CD14-positive monocyte (primary cell): Measurements from ENCODE around the gene CTSH. TPM values are rescaled to one million over a fixed set of nuclear protein-coding genes. Genes with fewer than 3 reads are reported as not detected.

ENCODE experiments used
- DNase-seq, 3 donors: peaks; one replicate each; pipeline ENCODE4 v3.0.0-alpha.2; 2011 to 2022
- H2AFZ ChIP-seq: 2 replicates; pipeline ENCODE4 v1.6.0; 2012; ENCODE audit warnings: mild to moderate bottlenecking, low read depth, low read length, inconsistent platforms; ENCODE audit not compliant: insufficient read depth, poor library complexity, severe bottlenecking
- H3K27ac ChIP-seq, 2 donors: 1 replicate in 1 of 2; 2 replicates in 1 of 2; pipeline ENCODE4 v1.5.1; 2012 to 2013; ENCODE audit warnings: low read length in 2 of 2, control low read depth in 1 of 2, inconsistent platforms in 1 of 2, low read depth in 1 of 2, mild to moderate bottlenecking in 1 of 2
- H3K27me3 ChIP-seq, 2 donors: one replicate each; pipeline versions ENCODE4 v1.6.0 to v1.6.1; 2011 to 2013; ENCODE audit warnings: low read length in 2 of 2; ENCODE audit not compliant: control insufficient read depth in 2 of 2, insufficient read depth in 2 of 2
- H3K36me3 ChIP-seq, 2 donors: replicated peaks in 1 of 2; 1 replicate in 1 of 2; 2 replicates in 1 of 2; pipeline versions ENCODE4 v1.5.1 to v1.6.1; 2012 to 2013; ENCODE audit warnings: low read length in 2 of 2, control low read depth in 1 of 2, inconsistent platforms in 1 of 2, mild to moderate bottlenecking in 1 of 2; ENCODE audit not compliant: insufficient read depth in 2 of 2, control insufficient read depth in 1 of 2
- H3K4me1 ChIP-seq, 2 donors: 1 replicate in 1 of 2; 2 replicates in 1 of 2; pipeline versions ENCODE4 v1.5.1 to v1.6.1; 2012 to 2013; ENCODE audit warnings: low read length in 2 of 2, control low read depth in 1 of 2, inconsistent platforms in 1 of 2, mild to moderate bottlenecking in 1 of 2, moderate library complexity in 1 of 2; ENCODE audit not compliant: insufficient read depth in 2 of 2, control insufficient read depth in 1 of 2
- H3K4me2 ChIP-seq: replicated peaks from 2 replicates; pipeline ENCODE3; 2012; ENCODE audit warnings: low read length, moderate library complexity, mild to moderate bottlenecking; ENCODE audit not compliant: poor library complexity, severe bottlenecking; ENCODE audit errors: extremely low read depth
- H3K4me3 ChIP-seq, 3 experiments: fragments of 200-600 bp in 1 of 3; sonication (generic) in 1 of 3; replicated peaks in 1 of 3; 1 replicate in 2 of 3; 2 replicates in 1 of 3; pipeline ENCODE4 v1.5.1; 2011 to 2013; ENCODE audit warnings: low read length in 3 of 3, mild to moderate bottlenecking in 3 of 3, control low read depth in 2 of 3, low read depth in 2 of 3, inconsistent platforms in 1 of 3, moderate library complexity in 1 of 3
- H3K79me2 ChIP-seq: 2 replicates; pipeline ENCODE4 v1.6.0; 2012; ENCODE audit warnings: mild to moderate bottlenecking, control low read depth, inconsistent platforms, low read length, moderate library complexity; ENCODE audit not compliant: insufficient read depth
- H3K9ac ChIP-seq: 2 replicates; pipeline ENCODE4 v1.6.0; 2017; ENCODE audit warnings: low read length, mild to moderate bottlenecking; ENCODE audit not compliant: insufficient read depth, poor library complexity, severe bottlenecking
- H3K9me3 ChIP-seq, 2 donors: replicated peaks in 1 of 2; 1 replicate in 1 of 2; 2 replicates in 1 of 2; pipeline versions ENCODE4 v1.5.1 to v1.6.1; 2012 to 2013; ENCODE audit warnings: low read length in 2 of 2, control low read depth in 1 of 2; ENCODE audit not compliant: control insufficient read depth in 1 of 2, insufficient read depth in 1 of 2
- H4K20me1 ChIP-seq: 2 replicates; pipeline ENCODE4 v1.6.0; 2012; ENCODE audit warnings: mild to moderate bottlenecking, low read length, control low read depth, moderate library complexity; ENCODE audit not compliant: insufficient read depth
- H3K27ac Mint-ChIP-seq, 7 donors: one replicate each; pipeline ENCODE4 v1.8.0; 2020; ENCODE audit warnings: mild to moderate bottlenecking in 7 of 7, mixed read lengths in 7 of 7, moderate library complexity in 6 of 7, inconsistent platforms in 2 of 7
- H3K27me3 Mint-ChIP-seq, 3 donors: one replicate each; pipeline ENCODE4 v1.8.0; 2021 to 2022; ENCODE audit warnings: low read depth in 3 of 3, mild to moderate bottlenecking in 3 of 3, mixed read lengths in 3 of 3, moderate library complexity in 3 of 3, inconsistent platforms in 1 of 3
- H3K36me3 Mint-ChIP-seq, 2 donors: one replicate each; pipeline ENCODE4 v1.8.0; 2020; ENCODE audit warnings: mixed read lengths in 2 of 2, inconsistent platforms in 1 of 2, mild to moderate bottlenecking in 1 of 2
- H3K4me1 Mint-ChIP-seq: one replicate; pipeline ENCODE4 v1.8.0; 2020; ENCODE audit warnings: mild to moderate bottlenecking, mixed read lengths
- H3K4me3 Mint-ChIP-seq, 2 donors: one replicate each; pipeline ENCODE4 v1.8.0; 2020; ENCODE audit warnings: mild to moderate bottlenecking in 2 of 2, mixed read lengths in 2 of 2, moderate library complexity in 1 of 2
- H3K9me3 Mint-ChIP-seq, 7 donors: one replicate each; pipeline ENCODE4 v1.8.0; 2020 to 2022; ENCODE audit warnings: mixed read lengths in 7 of 7, mild to moderate bottlenecking in 6 of 7, moderate library complexity in 6 of 7, inconsistent platforms in 2 of 7
- CTCF ChIP-seq: fragments of 200-600 bp; IDR thresholded peaks from one replicate; pipeline ENCODE4 v1.8.0; 2022; ENCODE audit warnings: antibody characterized with exemption, mild to moderate bottlenecking
- WGBS: methylation state at CpG from one replicate; pipeline ENCODE4 v1.1.5; 2013; ENCODE audit warnings: missing lambda C conversion rate; ENCODE audit not compliant: insufficient coverage; 5-methylcytosine and 5-hydroxymethylcytosine counted together
- intact Hi-C, 2 donors: fragments of 100-400 bp; cut with micrococcal nuclease; formaldehyde crosslinking; loops; one replicate each; pipeline versions ENCODE4 v1.15.0 to v1.15.1; 2023
- polyA plus RNA-seq, 3 donors: library from polyadenylated mRNA; depleted of rRNA in 1 of 3; unstranded in 2 of 3; stranded (reverse) in 1 of 3; fragments of 300-500 nt in 2 of 3; fragments of >200 nt in 1 of 3; fragmentation: Illumina TruSeq in 2 of 3; gene quantifications; 1 replicate in 2 of 3; 2 replicates in 1 of 3; pipeline ENCODE4 v1.2.3, GENCODE V29; 2012 to 2021

The CTSH gene
- polyA plus RNA-seq, 3 donors = 555 to 884 (median 756) TPM

GRCh38 chr15:78925076-78925624 is 19.7 kb downstream of the CTSH start:
- Histone ChIP-seq H3K27ac (peak overlapping the region in 1 of 2 donors; percentile 80), H3K4me3 (no peak overlapping the region), H4K20me1 (peaks cover 88% of the 10 kb centered on the region), H3K4me2 (no peak overlapping the region), H2AFZ (no peak overlapping the region), H3K9me3 (no peaks in the 10 kb centered on the region), H3K27me3 (no peaks in the 10 kb centered on the region), H3K79me2 (peaks cover 48% of the 10 kb centered on the region), H3K36me3 (peaks cover 84 to 95% of the 10 kb centered on the region in 2 donors), H3K4me1 (peaks cover 51 to 54% of the 10 kb centered on the region in 2 donors), H3K9ac (no peak overlapping the region)
- no peak for TF ChIP-seq CTCF
- Mint-ChIP-seq H3K36me3 (peaks cover 83 to 94% of the 10 kb centered on the region in 2 donors), H3K4me3 (no peak overlapping the region), H3K27ac (peak overlapping the region; percentile 18 to 78 (median 63)), H3K9me3 (peaks cover 0 to 4% (median 0%) of the 10 kb centered on the region in 7 donors), H3K27me3 (peaks cover 0 to 2% (median 0%) of the 10 kb centered on the region in 3 donors), H3K4me1 (peaks cover 49% of the 10 kb centered on the region)
- 92% methylated on average over 8 of the region's 10 CpGs for WGBS
- intact Hi-C loops = no loop called here
- no peak for DNase-seq

- no peak overlapping the region for H3K4me3 Mint-ChIP-seq
- H3K27ac ChIP-seq = peak overlapping the region; percentile 43 to 70
- TF ChIP-seq CTCF = no peak
- peaks cover 42% of the 10 kb centered on the region for H3K4me1 Mint-ChIP-seq
- H3K4me2 ChIP-seq = no peak overlapping the region
- peaks cover 0 to 2% (median 0%) of the 10 kb centered on the region in 3 donors for H3K27me3 Mint-ChIP-seq
- peak overlapping the region; percentile 54 to 90 (median 81) for H3K27ac Mint-ChIP-seq
- no peak overlapping the region for H2AFZ ChIP-seq
- intact Hi-C loops = no loop called here
- H3K4me1 ChIP-seq = peaks cover 41 to 49% of the 10 kb centered on the region in 2 donors
- H3K4me3 ChIP-seq = no peak overlapping the region
- peaks cover 82 to 93% of the 10 kb centered on the region in 2 donors for H3K36me3 Mint-ChIP-seq
- H3K9ac ChIP-seq = no peak overlapping the region
- H3K36me3 ChIP-seq = peaks cover 75 to 95% of the 10 kb centered on the region in 2 donors
- 97% methylated on average over 14 of the region's 18 CpGs for WGBS
- no peaks in the 10 kb centered on the region for H3K27me3 ChIP-seq
- no peaks in the 10 kb centered on the region for H3K9me3 ChIP-seq
- no peak for DNase-seq
- H3K79me2 ChIP-seq = peaks cover 43% of the 10 kb centered on the region
- peaks cover 77% of the 10 kb centered on the region for H4K20me1 ChIP-seq
- H3K9me3 Mint-ChIP-seq = peaks cover 0 to 4% (median 0%) of the 10 kb centered on the region in 7 donors
Observed at GRCh38 chr15:78923480-78924360, 21.1 kb downstream of the CTSH start.
